Right cardiac atrium (tissue), 5 donors: ENCODE measurements around the gene UBR1. TPM values are rescaled to one million over a fixed set of nuclear protein-coding genes. Genes with fewer than 3 reads are reported as not detected.
"Not testable (repeated sequence)": the region's sequence is repeated elsewhere in the genome, so short reads cannot be mapped to it uniquely, and the experiment has no call there.

Source experiments
- ATAC-seq, 2 donors: fragments of 200-7000 bp; cut with Tn5 transposase; one replicate each; pipeline versions ENCODE4 v1.8.0 to v1.9.1; 2020; ENCODE audit warnings: moderate library complexity in 2 of 2, mild to moderate bottlenecking in 1 of 2
- DNase-seq, 3 donors: peaks; one replicate each; pipeline ENCODE4 v3.0.0-alpha.2; 2020
- H3K27ac ChIP-seq: one replicate; pipeline ENCODE4 v1.5.1; 2013; ENCODE audit warnings: mild to moderate bottlenecking, low read length, control low read depth, moderate library complexity
- H3K27me3 ChIP-seq: one replicate; pipeline ENCODE4 v1.6.1; 2013; ENCODE audit not compliant: control insufficient read depth, insufficient read depth
- H3K4me1 ChIP-seq: one replicate; pipeline ENCODE4 v1.6.1; 2013; ENCODE audit warnings: low read length; ENCODE audit not compliant: control insufficient read depth, insufficient read depth
- H3K4me3 ChIP-seq: one replicate; pipeline ENCODE4 v1.5.1; 2013; ENCODE audit warnings: low read length, control low read depth
- H3K9me3 ChIP-seq: one replicate; pipeline ENCODE4 v1.6.1; 2013; ENCODE audit warnings: low read length; ENCODE audit not compliant: control insufficient read depth
- WGBS: extraction: QIAGEN DNeasy Blood & Tissue Kit; methylation state at CpG from one replicate; pipeline ENCODE4 v1.1.7; 2013; 5-methylcytosine and 5-hydroxymethylcytosine counted together
- intact Hi-C, 4 donors: fragments of 100-400 bp; cut with DNase I; formaldehyde crosslinking; loops; one replicate each; pipeline versions ENCODE4 v1.11.0 to v1.14.0; 2022 to 2023
- polyA plus RNA-seq: library from polyadenylated mRNA; stranded (reverse); fragments of 200-250 nt; gene quantifications from one replicate; pipeline ENCODE4 v1.2.3, GENCODE V29; 2013
- total RNA-seq, 4 donors: library from RNA; stranded (reverse); fragmentation: NEBNext Ultra II Directional; extraction: Animal tissue kit (Norgen Biotek cat#: 25700); gene quantifications; one replicate each; pipeline ENCODE4 v1.2.1, GENCODE V29; 2021
- donor health status: healthy with polysubstance abuse.
- donor health status: DM: no; HTN: yes; CAD: no.
- donor health status: DM: no; HTN: no; CAD: no.
- donor health status: DM: no; HTN: yes; CAD: no; lungs with severe emphysema.
- donor health status: DM: yes; HTN: yes; CAD: no.

UBR1 gene
- total and polyA plus RNA-seq, 5 donors: 6.1 to 25.5 (median 20.9) TPM

DNA sequence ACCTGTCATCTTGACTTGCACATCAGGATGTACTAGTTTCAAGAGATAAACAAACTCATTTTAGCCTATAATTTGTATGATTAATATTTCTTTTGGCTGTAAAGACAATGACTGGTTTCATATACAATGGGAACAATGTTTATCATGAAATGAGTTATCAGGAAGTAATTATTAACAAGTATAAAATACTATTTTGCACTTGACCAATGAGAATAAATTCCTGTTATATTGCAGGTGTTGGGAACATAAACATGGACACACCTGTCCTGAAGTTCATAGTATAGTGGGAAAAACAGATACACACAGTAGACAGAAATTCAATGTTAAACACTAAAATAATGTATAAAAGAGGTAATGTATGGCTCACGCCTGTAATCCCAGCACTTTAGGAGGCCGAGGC, 56.9 kb downstream of the UBR1 start:
- no peak for DNase-seq

DNA sequence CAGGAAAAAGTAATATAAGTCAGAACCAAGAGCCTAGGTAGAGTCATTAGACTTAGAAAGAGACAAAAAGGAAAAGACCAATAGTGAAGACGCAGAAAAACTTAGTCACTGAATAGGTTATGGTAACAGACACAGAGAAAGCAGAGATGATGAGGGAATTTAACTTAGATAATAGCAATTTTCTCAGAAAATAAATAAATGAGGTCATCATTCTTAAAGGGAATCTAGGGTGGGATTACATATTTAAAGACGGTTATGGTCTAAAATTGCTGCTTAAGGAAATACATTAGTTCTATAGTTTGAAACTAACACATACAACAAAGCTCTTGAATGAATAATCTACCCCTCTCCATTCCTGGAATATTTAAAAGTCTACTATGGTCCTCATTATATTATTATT, 59.4 kb downstream of the UBR1 start:
- Histone ChIP-seq H3K9me3 (no peaks in the 10 kb centered on the region), H3K4me1 (no peaks in the 10 kb centered on the region), H3K27ac (no peak overlapping the region), H3K27me3 (no peaks in the 10 kb centered on the region), H3K4me3 (no peak overlapping the region)
- intact Hi-C loops: no loop called here
- DNase-seq: no peak
- 91% methylated on average over 2 of the region's 2 CpGs for WGBS
- ATAC-seq: no peak

More for the DNA sequence above, 56.9 kb downstream of the UBR1 start:
- Histone ChIP-seq H3K4me1 (no peaks in the 10 kb centered on the region), H3K4me3 (no peak overlapping the region), H3K27me3 (no peaks in the 10 kb centered on the region), H3K27ac (no peak overlapping the region), H3K9me3 (no peaks in the 10 kb centered on the region)
- no peak for ATAC-seq
- intact Hi-C loops: no loop called here
- WGBS: over 99% methylated on average over 2 of the region's 2 CpGs

DNA sequence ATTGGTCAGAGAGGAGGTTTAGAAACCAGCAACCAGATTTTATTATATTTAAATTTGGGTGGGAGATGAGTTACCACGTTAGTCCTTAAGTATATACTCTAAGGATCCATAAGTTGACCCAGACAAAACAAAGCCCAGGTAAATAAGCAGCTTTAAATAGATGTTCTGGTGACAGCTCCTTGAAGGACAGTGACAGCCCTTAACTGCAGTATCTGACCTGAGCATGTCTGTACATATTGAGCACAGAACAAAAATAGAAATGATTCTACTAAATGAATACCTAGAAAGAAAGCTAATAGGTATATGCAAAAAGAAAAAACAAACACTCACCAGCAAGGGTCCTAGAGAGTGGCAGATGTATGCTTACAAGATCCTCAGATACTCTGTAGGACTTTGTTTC, 63.0 kb downstream of the UBR1 start:
- Histone ChIP-seq H3K9me3 (no peaks in the 10 kb centered on the region), H3K4me3 (no peak overlapping the region), H3K4me1 (no peaks in the 10 kb centered on the region), H3K27me3 (no peaks in the 10 kb centered on the region), H3K27ac (no peak overlapping the region)
- no peak for DNase-seq
- WGBS: 86% methylated on average over 1 of the region's 1 CpG
- intact Hi-C loops: no loop called here
- ATAC-seq: no peak

DNA sequence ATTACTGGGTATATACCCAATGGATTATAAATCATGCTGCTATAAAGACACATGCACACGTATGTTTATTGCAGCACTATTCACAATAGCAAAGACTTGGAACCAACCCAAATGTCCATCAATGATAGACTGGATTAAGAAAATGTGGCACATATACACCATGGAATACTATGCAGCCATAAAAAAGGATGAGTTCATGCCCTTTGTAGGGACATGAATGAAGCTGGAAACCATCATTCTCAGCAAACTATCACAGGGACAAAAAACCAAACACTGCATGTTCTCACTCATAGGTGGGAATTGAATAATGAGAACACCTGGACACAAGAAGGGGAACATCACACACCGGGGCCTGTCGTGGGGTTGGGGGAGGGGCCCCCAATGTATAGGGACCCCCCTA, 64.8 kb downstream of the UBR1 start:
- H3K4me1 ChIP-seq, H3K9me3 ChIP-seq, H3K27me3 ChIP-seq, intact Hi-C loops, H3K4me3 ChIP-seq, H3K27ac ChIP-seq, ATAC-seq, DNase-seq: not testable (repeated sequence)
- WGBS: 99% methylated on average over 3 of the region's 3 CpGs

DNA sequence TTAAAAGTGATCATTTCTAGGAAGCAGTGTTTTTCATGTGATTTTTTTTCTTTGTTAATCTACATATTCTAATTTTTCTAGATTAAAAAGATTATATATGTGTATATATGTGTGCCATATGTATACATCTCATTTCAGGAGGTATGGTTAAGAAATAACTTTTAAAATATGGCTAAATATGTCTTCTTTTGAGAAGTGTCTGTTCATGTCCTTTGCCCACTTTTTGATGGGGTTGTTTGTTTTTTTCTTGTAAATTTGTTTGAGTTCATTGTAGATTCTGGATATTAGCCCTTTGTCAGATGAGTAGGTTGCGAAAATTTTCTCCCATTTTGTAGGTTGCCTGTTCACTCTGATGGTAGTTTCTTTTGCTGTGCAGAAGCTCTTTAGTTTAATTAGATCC, 70.6 kb downstream of the UBR1 start:
- not testable (repeated sequence) for DNase-seq, H3K27me3 ChIP-seq, H3K27ac ChIP-seq, ATAC-seq, H3K4me3 ChIP-seq, H3K4me1 ChIP-seq, H3K9me3 ChIP-seq
- intact Hi-C loops: loop anchor here in 1 of 4 donors (5.0 kb wide), 1 partner anchor 37 kb away; no protein-coding TSS in a partner anchor
- no CpG with 5 or more reads among the region's 1 CpG for WGBS

DNA sequence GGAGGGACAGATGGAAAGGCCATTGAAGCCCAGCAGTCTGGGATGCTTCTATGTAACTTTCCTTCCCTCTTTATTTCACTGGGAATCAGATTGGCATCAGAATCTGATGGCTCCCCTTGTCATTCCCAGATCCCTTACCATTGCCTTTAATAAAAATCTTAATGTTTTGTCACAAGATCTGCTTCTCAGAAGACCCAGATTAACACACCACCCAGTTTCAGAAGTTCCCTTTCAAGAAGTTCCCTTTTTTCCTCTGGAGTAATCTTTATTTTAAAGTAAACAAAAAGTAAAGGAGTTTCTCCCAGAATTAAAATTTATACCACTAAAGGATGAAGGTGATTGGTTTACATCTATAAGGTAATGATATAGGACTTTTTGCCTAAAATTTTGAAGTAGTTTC, 76.4 kb downstream of the UBR1 start:
- no peak overlapping the region for H3K4me3 ChIP-seq
- DNase-seq: no peak
- H3K9me3 ChIP-seq: no peaks in the 10 kb centered on the region
- no peaks in the 10 kb centered on the region for H3K4me1 ChIP-seq
- ATAC-seq: no peak
- H3K27ac ChIP-seq: no peak overlapping the region
- intact Hi-C loops: no loop called here
- H3K27me3 ChIP-seq: no peaks in the 10 kb centered on the region

DNA sequence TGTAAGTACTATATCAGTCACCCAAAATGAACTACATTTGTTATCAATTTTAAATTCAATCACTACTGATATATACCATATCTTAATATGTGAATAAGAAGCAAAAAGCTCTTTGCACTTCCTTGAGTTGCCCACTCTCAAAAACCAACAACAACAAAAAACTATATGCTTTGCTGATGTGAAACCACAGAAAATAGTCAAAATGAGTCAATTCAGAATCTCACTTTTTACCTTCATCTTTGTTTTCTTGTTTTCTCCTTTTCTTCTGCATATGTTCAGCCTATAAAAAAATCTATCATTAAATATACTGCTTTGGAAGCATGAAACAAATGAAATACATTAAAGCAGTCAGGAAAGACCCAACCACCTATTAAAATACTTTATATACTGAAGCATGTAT, 80.7 kb downstream of the UBR1 start:
- intact Hi-C loops: no loop called here
- ATAC-seq: no peak
- H3K27me3 ChIP-seq: no peaks in the 10 kb centered on the region
- no peak overlapping the region for H3K27ac ChIP-seq
- H3K4me1 ChIP-seq: no peaks in the 10 kb centered on the region
- no peak overlapping the region for H3K4me3 ChIP-seq
- H3K9me3 ChIP-seq: no peaks in the 10 kb centered on the region
- DNase-seq: no peak

DNA sequence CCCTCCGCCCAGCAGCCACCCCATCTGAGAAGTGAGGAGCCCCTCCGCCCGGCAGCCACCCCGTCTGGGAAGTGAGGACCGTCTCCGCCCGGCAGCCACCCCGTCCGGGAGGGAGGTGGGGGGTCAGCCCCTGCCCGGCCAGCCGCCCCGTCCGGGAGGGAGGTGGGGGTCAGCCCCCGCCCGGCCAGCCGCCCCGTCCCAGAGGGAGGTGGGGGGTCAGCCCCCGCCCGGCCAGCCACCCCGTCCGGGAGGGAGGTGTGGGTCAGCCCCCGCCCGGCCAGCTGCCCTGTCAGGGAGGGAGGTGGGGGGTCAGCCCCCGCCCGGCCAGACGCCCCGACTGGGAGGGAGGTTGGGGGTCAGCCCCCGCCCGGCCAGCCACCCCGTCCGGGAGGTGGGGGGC, 91.2 kb downstream of the UBR1 start:
- H3K27ac ChIP-seq, intact Hi-C loops, H3K9me3 ChIP-seq, H3K4me1 ChIP-seq, H3K4me3 ChIP-seq, ATAC-seq, H3K27me3 ChIP-seq: not testable (repeated sequence)
- 94% methylated on average over 31 of the region's 31 CpGs for WGBS
- DNase-seq: peak in 1 of 3 donors; percentile 63

DNA sequence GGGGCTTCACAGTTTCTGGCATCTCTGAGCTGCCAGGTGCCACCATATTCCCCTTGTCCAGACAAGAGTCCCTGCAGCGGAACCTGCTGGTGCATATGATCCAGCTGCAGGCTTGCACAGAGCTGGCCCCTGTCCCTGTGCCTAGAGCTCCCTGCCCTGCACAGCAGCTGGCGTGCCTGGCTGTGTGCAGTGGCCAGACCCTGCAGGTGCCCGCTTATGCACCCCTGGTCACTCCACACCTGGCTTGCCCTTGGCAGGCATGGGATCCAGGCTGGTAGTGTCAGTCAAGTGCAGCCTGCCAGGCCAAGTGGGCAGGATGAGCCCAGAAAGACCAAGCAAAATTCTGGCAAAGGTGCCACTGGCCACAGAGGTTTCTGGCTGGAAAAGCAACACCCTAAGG, 96.6 kb downstream of the UBR1 start:
- intact Hi-C loops: no loop called here
- 100% methylated on average over 3 of the region's 3 CpGs for WGBS
- Histone ChIP-seq H3K27ac (no peak overlapping the region), H3K4me3 (no peak overlapping the region), H3K9me3 (no peaks in the 10 kb centered on the region), H3K27me3 (no peaks in the 10 kb centered on the region), H3K4me1 (no peaks in the 10 kb centered on the region)
- ATAC-seq (peak; percentile 18 to 47), DNase-seq (no peak)

DNA sequence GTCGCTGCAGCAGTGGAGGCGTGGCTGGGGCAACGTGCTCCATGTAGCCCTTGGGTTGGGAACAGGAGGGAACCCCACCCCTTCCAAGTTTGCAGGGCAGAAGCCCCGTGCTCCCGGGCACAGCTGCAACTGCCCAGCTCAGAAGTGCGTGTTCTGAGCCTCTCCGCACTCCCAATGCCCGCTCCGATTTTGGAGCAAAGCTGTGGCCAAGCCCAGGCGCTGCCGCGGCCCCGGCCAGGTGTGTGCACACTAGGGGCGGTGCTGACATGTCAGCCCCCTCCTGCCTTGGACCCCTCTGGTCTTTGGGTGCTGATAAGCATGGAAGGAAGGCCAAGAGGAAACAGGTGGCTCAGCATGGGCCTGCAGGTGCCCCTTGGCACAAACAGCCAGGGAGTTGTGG, 97.7 kb downstream of the UBR1 start:
- Histone ChIP-seq H3K27me3 (no peaks in the 10 kb centered on the region), H3K9me3 (no peaks in the 10 kb centered on the region), H3K4me3 (no peak overlapping the region), H3K4me1 (no peaks in the 10 kb centered on the region), H3K27ac (no peak overlapping the region)
- 98% methylated on average over 14 of the region's 14 CpGs for WGBS
- intact Hi-C loops: no loop called here
- peak; percentile 16 to 21 for ATAC-seq
- DNase-seq: no peak

DNA sequence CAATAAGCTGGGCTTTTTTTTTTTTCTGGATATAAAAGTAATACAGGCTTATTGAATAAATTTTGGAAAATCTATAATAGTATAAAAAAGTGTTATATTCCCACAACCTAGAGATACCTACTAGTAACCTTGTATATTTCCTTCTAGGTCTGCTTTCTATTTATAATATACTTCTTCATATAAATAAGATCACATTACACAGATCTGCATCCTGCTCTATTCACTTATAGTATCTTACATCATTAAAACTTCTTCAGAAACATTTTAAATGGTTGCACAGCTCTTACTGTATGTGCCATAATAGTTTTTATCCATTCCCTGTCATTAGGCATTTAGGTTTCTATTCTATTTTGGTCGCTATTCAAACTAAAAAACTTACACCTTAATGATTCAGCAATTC, 98.3 kb downstream of the UBR1 start:
- DNase-seq (no peak), ATAC-seq (no peak)
- WGBS: 97% methylated on average over 1 of the region's 1 CpG
- Histone ChIP-seq H3K4me3 (no peak overlapping the region), H3K27me3 (no peaks in the 10 kb centered on the region), H3K9me3 (no peaks in the 10 kb centered on the region), H3K4me1 (no peaks in the 10 kb centered on the region), H3K27ac (no peak overlapping the region)
- intact Hi-C loops: no loop called here

DNA sequence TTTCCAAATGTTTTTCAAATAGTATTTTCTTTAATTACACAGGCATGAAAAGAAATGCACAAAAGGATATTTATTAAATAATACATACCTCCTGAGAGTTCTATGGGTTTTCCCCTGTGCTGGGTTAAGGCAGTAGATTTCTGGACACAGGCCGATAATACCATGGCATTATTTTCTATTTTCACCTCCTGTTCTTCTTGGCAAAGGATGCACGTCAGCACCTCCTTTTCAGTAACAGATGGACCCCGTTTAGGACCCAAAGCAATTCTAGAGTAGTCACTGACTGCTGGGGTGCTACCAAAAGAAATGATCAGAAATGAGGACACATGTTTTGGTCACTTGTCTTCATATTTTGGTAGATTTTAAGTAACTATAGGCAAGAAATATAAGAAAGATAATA, 98.8 kb downstream of the UBR1 start:
- no peak overlapping the region for H3K4me3 ChIP-seq
- 71% methylated on average over 3 of the region's 3 CpGs for WGBS
- ATAC-seq: no peak

More for the DNA sequence above, 98.8 kb downstream of the UBR1 start:
- Histone ChIP-seq H3K9me3 (no peaks in the 10 kb centered on the region), H3K27ac (no peak overlapping the region), H3K4me1 (no peaks in the 10 kb centered on the region), H3K27me3 (no peaks in the 10 kb centered on the region)
- no peak for DNase-seq
- intact Hi-C loops: no loop called here
